HS-27A (cell line): ENCODE data around the gene LGMN.

Source experiments
- DNase-seq: peaks from one replicate; pipeline ENCODE4 v3.0.0-alpha.2; 2012; ENCODE audit warnings: low read depth, missing footprints

Gene LGMN

DNA sequence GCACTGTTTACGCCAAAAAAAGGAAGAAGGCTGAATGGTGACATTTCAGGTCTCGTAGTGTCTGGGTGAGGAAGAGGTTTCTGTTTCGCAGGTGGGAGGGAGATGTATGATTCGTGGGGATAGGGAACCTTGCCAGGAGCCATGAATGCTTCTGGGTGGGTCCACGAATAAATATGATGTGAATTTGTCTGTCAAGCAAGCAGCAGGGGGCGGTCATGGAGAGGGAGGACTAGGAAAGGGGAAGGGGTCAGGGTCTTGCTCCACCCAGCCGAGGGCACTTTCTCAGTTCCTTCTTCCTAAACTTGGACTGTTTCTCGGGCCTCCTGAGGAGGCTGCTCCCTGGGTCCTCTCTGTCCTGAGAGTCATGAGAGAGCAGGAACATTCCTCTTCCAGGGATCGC is 72.5 kb downstream of the LGMN start:
- no peak for DNase-seq

- no peak for DNase-seq
Measured at GRCh38 chr14:92675421-92675820, 73.0 kb downstream of the LGMN start.

DNA sequence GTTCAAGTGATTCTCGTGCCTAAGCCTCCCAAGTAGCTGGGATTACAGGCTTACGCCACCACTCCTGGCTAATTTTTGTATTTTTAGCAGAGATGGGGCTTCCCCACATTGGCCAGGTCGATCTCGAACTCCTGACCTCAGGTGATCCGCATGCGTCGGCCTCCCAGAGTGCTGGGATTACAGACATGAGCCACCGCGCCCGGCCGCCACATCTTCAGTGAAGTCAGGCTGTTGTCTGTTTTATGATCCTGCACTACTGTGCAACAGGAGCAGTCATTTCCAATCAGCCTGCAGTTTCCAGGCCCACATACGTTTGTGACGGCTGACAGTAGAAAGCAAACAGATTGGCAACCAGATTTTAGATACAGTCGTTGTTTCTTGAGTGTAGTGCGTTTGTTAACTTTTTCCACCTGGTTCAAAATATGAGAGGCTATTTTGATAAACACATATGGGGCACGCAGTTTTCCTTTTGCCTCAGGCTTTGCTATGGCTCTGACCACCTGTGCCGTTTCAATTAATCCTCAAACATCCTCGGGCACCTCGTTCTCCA is 74.8 kb downstream of the LGMN start:
- no peak for DNase-seq

GRCh38 chr14:92670643-92671366 is 77.6 kb downstream of the LGMN start:
- no peak for DNase-seq

DNA sequence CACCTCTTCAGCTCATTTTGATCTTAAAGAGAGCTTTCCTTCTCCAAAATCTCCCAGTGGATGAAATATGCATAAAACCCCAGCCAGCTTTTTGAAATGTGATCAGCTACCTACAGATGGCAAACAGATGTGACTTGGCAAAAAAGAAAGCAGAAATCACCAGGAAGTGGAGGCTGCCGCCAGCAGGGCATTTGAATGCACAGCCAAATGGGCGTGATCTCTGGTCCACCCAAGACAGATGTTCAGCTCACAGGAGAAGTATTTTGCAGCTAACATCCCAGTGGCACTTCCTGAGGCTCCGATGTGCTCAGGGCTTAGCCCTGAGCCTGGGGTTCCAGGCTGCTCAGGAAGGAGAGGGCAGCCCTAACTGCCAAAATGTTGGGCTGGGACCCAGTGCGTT is 78.3 kb downstream of the LGMN start:
- DNase-seq, result no peak

DNA sequence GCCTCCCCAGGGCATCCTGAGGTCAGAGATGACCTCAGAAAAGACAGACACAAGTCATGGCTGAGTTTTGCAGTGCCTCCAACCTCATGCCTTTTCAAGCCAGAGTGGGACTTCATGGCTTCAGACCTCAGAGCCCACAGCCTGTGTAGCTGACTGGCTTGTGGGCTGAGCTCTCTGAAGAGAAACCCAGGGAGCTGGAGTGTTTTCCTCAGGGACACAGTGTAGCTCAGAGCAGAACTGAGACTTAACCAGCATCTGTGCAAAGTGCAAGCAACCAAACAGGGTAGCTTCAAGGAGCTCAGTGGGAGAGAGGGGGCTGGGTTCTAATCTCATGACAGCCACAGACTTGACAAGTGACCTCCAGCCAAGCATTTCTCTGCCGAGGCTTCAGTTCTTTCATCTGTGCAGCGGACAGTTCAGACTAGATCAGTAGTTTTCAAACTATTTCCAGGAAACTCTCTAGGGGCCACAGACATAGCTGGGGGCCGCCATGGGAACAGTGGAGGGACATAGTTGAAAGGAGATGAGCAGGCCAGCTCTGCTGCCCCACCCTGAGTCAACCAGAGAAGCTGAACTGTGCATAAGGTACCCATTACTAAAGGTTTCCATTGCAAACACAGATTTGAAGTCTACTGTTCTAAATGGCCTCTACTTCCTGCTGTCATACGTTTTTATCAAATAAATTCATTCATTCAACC is 80.0 kb downstream of the LGMN start:
- no peak for DNase-seq

DNA sequence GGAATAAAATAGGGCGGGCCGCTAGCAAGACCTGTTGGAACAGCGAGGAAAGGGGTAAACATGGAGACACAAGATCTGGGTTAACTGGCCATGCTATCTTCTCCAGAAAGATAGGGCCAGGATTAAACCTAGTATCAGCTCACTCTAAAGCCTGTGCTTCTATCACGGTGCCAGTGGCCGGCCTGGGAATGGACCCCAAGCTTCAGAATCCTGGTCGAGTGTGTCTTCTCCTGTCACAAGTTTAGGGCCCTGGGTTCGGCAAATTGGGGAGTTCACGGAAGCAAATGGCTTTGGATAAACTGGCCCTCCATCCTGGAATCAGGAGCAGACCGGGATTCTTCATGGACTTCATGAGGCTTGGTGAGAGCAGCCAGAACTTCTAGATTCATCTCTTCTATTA is 82.2 kb downstream of the LGMN start:
- DNase-seq, result no peak

DNA sequence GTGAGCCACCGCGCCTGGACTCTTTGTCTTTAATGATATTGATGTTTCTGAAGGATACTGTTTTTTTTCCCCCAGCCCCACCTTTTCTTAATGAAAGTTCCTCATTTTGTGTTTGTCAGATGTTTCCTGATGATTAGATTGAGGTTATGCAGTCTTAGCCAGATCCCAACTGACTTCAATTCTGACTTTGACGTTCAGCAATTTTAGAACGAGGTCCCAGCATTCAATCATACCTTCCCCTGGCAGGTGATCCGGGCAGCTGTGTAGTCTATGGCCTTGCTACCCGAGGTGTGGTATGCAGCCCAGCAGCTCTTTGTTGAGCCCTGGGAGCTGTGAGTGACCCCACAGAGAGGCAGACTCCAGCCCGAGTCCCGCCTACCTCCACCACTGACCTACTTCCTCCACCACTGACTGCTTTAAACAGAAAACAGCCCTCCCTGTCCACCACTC is 82.7 kb downstream of the LGMN start:
- DNase-seq, result no peak

DNA sequence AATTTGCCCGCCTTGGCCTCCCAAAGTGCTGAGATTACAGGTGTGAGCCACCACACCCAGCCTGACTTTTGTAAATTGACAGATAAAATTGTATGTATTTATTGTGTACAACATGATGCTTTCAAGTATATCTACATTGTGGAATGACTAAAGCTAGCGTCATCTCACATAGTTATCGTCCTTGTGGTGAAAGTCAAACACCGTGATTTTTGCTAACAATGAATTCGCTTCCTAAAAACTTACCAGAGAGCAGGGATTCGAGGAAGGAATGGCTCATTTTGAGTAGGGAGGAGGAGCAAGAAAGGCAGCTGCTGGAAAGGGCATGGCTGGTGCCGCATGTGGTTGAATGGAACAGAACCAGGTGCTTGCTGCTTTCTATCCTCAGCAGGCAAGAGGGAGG is 85.4 kb downstream of the LGMN start:
- no peak for DNase-seq

DNA sequence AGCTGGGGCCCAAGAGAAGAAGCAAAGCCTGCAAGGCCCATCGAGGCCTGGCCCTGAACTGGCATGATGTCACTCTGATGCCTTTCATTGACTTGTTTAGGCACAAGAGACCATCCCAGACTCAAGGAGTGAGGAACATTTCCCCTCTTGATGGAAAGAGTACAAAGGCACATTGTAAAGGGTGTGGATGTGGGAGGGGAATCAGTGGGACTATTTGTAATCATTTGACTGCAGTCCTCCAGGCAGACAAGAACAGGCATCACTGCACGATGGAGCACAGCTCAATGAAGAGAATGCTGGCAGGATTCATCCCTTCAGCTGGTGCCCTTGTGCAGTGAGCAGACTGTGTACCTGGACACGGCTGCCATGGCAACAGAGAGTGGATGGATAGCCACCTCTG is 87.9 kb downstream of the LGMN start:
- DNase-seq, result no peak

DNA sequence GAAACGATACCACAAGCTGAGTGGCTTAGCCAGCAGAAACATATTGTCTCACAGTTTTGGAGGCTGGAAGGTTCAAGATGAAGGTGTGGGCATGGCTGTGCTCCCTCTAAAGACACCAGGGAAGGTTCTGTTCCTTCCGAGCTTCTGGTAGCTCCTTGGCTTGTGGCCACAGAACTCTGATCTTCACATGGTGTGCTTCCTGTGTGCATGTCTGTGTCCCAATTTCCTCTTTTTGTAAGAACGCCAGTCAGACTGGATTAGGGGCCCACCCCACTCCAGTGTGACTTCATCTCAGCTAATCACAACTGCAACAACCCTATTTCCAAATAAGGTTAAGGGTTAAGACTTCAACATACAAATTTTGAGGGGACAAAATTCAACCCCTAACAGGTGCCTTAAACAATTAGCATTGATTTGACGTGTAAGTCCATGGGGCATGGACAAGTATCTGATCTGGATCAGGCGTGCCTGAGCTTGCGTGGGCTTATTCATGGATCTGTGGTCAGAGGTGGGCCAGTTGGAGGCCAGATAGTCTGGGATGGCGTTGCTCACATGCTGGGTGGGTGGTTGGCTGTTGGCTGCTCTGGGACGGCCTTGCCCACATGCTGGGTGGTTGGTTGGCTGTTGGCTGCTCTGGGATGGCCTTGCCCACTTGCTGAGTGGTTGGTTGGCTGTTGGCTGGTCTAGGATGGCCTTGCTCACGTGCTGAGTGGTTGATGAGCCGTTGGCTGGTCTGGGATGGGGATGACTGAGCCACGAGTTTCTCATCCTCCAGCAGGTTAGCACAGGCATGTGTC is 88.5 kb downstream of the LGMN start:
- no peak for DNase-seq

- no peak for DNase-seq
Measured at GRCh38 chr14:92658684-92659083, 89.7 kb downstream of the LGMN start.

DNA sequence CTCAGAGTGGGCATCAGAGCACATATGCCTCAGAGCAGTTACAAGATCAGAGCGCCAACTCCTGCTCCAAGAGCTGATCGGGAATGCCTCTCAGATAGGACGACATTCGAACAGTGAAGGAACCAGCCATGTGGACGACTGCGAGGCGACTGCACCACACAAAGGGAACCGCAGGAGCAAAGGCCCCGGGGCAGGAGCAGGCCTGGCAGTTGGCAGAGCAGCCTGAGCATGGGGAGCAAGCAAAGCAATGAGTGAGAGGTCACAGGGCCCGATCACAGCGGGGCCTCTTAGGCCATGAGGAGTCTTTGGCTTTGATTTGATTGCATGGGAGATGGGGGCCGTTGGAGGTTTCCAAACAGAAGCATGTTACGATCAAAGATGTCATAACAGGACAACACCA is 90.3 kb downstream of the LGMN start:
- DNase-seq, result no peak

DNA sequence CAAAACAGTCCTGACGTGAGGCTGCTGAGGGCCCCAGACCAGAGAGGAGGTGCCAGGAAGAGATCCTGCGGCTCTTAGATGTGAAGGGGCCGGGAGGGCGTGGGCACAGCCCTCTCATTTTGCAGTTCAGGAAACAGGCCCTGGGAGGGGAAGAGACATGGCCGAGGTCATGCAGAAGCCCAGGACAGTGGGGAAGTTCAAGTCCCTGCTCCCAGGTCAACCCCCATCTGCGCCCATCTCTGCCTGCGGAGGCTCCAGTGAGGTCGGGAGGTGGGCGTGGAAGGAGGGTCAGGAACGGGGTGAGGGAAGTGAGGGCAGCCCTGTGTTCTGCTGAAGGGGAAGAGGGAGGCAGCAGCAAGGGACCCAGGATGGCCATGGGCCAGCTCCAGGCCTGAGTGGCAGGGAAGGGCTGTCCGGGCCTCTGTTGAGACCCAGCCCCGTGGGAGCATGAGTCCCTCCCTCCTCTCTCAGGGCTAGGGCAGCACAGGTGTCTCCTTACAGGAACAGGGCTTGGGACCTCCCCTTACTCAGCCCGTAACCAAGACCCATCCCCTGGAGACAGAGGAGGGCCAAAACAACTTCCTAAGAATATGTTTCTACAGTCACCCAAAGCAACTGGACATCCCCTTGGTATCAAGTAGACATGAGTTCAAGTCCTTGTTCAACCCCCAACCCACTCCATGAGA is 90.8 kb downstream of the LGMN start:
- DNase-seq, result no peak

- DNase-seq, result no peak
Measured at GRCh38 chr14:92656306-92657081, 91.9 kb downstream of the LGMN start.

- no peak for DNase-seq
Measured at GRCh38 chr14:92655419-92656201, 92.8 kb downstream of the LGMN start.

DNA sequence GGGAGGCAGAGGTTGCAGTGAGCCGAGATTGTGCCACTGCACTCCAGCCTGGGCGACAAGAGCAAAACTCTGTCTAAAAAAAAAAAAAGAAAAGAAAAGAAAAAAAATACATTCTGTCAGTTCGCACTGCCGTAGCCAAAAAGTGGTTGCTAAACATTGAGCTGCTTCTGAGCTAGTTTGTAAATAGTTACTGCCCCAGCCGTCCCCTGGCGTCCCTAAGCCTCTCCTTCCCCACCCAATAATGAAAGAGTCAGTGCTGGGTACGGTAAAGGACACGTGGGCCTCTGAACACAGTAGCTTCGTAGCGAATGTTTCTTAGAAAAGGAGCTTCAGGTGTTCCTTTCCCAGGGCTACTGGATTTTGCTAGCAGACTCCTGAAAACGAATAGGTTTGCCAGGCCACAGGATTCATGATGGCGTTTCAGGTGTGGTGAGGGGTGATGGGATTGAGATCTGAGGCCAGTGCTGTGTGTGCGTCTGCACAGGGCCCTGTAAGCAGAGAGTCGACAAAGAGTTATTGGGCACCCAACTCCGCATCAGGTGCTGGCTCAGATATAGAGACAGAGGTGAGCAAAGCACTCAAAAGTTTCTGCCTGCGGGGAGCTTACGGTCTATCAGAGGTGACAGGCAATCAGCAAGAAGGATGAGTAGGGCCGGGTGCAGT is 94.1 kb downstream of the LGMN start:
- no peak for DNase-seq
